Testis (tissue), 2 donors: ENCODE results near the gene BIN1.

Experiments used
- CTCF ChIP-seq, 3 experiments: fragments of 450-650 bp in 2 of 3; fragments of 200-600 bp in 1 of 3; sonication (generic) in 1 of 3; IDR thresholded peaks; one replicate each; pipeline ENCODE4 v1.5.1; 2016 to 2019; ENCODE audit warnings: antibody characterized with exemption in 3 of 3, mild to moderate bottlenecking in 2 of 3, moderate library complexity in 1 of 3
- POLR2A ChIP-seq: fragments of 450-650 bp; IDR thresholded peaks from one replicate; pipeline ENCODE4 v1.6.1; 2017; ENCODE audit warnings: antibody characterized with exemption, mild to moderate bottlenecking, moderate library complexity

GRCh38 chr2:127102521-127103242, 4.3 kb downstream of the BIN1 start:
- TF ChIP-seq CTCF (IDR thresholded peaks at IDR 0.05) (no peak), POLR2A (no peak)
